GM19463 (cell line): Measurements from ENCODE around the gene GRAMD1C.
"Not testable (repeated sequence)": the region's sequence is repeated elsewhere in the genome, so short reads cannot be mapped to it uniquely, and the experiment has no call there.

Experiments
- ATAC-seq: cut with Tn5 transposase; IDR thresholded peaks from one replicate; pipeline ENCODE4 v1.9.1; 2021; ENCODE audit warnings: mild to moderate bottlenecking, moderate library complexity; ENCODE audit not compliant: unreplicated experiment

The GRAMD1C gene

DNA sequence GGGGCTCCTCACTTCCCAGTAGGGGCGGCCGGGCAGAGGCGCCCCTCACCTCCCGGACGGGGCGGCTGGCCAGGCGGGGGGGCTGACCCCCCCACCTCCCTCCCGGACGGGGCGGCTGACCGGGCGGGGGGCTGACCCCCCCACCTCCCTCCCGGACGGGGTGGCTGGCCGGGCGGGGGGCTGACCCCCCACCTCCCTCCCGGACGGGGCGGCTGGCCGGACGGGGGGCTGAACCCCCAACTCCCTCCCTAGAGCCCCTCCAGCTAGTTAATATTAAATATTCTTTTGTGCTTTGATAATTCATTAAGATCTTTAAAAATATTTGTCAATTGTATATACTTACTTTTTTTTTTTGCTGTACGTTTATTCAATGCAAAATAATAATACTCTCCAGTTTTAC lies 11.3 kb downstream of the GRAMD1C start:
- ATAC-seq, result not testable (repeated sequence)

DNA sequence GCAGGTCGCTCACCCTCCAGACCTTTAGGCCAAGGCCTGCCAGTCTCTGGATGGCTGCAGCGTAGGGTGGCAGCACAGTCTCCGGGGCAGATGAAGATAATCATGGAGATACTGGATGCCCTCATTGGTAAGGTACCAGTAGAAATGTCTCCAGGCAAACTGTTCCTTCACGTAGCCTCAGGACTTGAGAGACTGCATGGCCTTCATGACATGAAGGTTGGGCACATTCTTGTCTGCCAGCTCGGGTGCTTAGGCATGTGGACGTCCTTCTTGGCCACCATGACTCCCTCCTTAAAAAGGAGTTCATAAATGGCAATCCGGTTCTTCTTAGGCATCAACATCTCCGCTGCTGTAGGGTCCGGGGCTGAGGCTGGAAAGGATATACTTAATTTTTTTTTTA lies 11.8 kb downstream of the GRAMD1C start:
- not testable (repeated sequence) for ATAC-seq

DNA sequence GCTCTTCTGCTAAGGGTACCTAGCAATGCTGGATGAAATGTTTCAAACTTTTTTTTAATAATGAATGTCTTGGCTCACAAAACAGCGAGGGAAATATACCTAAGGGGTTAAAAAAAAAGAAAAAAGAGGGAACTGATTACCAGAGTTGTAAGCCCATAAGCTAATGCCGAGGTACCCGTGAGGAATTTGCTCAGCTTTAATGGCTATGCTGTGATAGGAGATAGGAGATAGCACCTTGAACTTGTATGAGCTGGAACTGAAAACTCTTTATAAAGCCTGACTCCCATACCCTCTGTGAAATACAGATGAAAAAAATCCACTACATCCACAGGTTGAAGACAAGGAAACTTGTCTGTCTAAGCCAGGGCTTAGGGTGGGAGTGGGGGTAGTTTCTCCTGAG lies 13.9 kb downstream of the GRAMD1C start:
- no peak for ATAC-seq

DNA sequence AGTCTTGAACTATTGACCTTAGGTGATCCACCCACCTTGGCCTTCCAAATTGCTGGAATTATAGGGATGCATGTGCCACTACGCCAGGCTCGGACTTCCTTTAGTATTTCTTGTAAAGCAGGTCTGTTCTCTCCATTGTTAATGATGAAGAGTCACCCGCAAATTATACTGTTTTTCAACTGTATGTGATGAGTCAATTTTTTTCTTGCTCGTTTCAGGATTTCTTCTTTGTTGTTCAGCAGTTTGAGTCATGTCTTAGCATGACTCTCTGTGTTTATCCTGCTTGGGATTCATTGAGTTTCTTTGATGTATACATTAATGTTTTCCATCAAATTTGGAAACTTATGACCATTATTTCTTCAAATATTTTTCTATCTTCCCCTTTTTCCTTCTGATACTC lies 28.9 kb downstream of the GRAMD1C start:
- no peak for ATAC-seq

DNA sequence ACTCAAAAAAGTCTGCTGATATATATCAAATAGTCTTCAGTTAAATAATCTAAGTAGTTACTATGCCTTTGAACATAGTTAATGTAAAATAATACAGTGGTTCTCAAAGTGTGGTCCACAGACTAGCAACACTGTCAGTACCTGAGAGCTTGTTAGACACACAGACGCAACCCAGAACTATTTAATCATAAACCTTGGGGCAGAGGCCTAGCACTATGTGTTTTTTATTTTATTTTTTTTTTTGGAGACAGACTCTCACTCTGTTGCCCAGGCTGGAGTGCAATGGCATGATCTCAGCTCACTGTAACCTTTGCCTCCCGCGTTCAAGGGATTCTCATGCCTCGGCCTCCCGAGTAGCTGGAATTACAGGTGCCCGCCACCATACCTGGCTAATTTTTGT lies 34.7 kb downstream of the GRAMD1C start:
- ATAC-seq, result no peak

DNA sequence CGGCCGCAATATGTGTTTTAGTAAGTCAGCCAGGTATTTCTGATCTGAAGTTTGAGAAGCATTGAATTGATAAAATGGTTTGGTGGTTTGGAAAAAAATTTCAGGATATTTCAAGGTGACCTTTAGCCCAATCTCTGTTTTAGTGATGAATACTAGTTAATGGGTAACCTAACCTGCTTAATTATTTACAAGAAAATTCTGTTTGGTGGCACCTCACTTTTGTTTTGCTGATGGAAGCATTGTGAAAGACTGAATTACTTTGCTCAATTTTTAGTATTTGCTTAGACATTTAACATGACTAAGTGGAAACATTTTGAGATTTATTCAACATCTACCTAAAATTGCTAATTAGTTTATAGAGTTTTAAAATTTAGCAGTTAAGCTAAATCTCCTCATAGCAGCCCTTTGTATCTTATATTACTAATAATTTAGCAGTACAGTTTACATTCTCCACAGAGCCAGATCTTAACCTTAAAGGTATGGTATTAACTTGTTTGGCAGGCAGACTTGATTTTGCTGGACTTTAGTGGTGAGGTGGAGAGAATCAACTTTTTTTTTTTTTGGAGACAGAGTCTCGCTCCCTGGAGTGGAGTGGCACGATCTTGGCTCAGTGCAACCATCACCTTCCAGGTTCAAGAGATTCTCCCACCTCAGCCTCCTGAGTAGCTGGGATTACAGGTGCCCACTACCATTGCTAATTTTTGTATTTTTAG lies 35.4 kb downstream of the GRAMD1C start:
- no peak for ATAC-seq

DNA sequence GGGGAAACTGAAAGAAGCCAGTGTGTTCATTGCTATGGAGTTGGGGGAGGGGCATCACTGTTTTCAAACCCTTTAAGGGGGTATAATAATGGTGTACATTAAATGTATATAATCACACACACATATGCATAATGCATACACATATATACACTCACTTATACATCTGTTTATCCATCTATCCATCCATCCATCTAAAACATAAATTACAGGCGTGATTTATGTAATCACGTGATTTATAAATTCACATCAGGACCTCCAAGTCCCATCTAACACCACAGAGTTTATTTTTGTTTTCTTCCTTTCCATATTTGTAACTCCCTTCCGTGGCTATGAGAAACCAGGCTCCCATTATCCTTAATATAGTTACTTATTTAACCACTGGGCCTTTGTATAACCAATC lies 39.8 kb downstream of the GRAMD1C start:
- no peak for ATAC-seq

DNA sequence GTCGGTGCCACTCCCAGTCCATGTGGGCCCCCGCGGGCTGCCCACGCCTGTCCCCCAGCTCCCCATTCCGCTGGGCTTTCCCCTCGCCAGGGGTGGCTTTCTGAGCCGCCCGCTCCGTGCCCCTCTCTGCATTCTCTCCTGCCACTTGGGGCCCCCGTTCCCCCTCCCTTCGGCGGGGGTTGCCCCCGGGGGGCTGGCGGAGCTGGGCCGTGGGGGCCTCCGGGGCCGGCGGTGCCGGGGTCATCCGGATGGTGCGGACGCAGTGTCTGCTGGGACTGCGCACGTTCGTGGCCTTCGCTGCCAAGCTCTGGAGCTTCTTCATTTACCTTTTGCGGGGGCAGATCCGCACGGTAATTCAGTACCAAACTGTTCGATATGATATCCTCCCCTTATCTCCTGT lies 46.5 kb downstream of the GRAMD1C start:
- ATAC-seq, result no peak

DNA sequence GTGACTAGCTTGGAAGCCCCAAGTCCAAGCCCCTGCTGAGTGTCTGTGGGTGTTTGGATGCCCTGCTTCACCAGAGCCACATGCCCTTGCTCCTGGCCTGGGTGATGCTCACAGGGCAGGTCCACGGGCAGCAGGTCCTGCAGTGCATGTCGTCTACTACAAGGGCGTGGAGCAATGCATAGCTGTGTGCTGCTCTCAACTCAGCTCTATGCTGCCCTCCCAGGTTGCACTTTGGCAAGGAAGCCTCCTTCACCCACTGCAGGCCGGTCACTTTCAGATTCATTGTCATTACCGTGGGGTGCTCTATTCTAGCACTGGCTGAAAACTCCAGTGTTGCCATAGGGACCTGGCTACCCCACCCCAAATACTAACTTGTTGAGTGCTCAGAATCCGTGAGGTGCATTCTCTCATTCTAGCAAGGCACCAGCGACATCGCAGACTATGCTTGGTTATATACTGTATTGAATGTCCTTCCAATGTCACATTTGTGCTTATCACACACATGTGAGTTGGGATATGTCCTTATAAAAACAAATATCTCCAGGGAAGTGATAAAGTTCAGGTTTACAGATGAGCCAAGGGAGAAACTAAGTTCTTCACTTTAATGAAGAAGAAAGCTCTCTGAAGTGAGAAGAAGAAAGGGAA lies 51.8 kb downstream of the GRAMD1C start:
- no peak for ATAC-seq

DNA sequence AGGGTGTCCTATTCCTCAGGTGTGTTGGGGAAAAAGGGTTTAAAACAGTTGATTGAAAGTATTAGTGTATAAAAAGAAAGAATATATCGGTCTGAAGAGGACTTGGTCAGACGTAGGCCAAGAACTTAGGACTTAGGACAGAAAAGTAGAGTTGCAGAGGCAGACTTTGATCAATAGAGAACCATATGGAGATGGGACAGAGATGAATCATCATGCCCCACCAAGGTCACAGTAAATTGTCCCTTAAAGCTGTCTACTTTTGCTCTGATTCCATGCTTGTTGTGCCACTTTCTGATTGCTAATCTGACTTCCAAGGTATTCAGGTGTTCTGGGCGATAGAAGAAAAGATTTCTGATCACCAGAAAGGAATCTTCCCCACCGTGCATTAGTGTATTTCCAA lies 56.3 kb downstream of the GRAMD1C start:
- no peak for ATAC-seq

DNA sequence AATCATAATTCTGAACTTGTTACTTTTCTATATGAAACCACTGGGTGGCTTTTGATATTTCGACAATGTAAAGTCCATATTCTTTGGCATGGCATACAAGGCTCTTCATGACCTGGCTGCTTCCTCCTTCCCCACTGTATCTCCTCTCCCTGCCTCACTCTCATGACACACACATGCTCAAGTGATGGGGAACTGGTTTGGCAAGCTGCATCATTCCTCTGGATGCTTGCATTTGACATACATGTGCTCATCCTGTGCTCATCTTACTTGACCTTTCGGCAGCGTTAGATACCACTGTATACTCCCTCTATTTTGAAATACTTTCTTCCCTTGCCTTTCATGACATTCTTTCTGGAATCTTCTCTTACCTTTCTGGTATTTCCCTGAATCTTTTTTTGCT lies 57.4 kb downstream of the GRAMD1C start:
- ATAC-seq, result no peak

DNA sequence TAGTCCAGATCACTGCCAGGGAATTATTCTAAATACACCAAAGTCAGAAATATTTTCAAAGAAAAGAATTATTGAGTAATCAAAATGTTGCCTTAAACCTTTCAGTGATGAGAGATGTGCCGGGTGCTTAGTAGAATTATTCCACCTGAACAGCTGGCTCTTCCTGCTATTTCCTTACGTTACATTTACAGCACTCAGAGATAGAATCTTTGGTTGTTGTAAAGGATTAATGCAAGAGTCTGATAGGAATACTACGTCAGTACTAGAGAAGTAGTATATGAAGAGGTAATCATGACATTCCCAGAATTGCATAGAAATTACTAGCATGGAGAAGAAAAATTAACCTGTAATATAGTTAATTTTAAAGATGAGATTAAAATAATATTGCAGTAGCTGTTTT lies 58.3 kb downstream of the GRAMD1C start:
- ATAC-seq, result no peak

DNA sequence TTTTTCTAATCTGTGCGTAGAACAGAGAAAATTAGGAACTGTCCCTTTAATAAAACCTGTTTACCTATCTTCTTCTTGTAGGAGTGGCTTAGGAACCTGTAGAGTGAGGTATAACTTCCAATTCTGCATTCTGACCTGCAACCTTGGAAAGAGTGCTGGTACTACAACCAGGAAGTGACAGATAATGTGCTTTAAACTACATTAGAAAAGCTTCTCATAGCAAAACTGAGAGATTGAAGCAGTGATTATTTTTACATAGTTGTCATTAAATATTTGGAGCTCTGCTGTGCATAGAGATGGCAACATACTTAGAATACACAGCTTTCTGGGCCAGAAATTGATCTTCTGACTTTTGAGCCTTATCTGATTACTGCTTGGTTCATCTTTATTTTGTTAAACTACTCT lies 58.8 kb downstream of the GRAMD1C start:
- ATAC-seq, result no peak

DNA sequence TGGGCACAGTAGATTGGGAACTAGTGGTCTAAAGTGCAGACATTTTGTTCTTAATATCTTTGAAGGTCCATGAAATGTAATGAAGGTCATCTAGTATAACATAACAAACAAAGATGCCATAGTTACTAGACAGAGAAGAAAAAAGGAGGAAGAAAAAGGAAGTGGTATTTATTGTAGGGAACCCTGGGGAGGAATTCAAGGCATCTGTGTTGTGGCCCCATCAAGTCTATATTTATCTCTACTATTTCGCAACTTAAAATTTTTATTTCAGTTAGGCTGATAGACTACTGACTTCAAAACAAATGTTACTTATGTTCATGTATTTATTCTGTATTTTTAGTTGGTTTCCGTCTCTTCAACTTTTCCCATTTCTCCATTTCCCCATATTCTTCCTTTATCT lies 60.3 kb downstream of the GRAMD1C start:
- ATAC-seq, result no peak

DNA sequence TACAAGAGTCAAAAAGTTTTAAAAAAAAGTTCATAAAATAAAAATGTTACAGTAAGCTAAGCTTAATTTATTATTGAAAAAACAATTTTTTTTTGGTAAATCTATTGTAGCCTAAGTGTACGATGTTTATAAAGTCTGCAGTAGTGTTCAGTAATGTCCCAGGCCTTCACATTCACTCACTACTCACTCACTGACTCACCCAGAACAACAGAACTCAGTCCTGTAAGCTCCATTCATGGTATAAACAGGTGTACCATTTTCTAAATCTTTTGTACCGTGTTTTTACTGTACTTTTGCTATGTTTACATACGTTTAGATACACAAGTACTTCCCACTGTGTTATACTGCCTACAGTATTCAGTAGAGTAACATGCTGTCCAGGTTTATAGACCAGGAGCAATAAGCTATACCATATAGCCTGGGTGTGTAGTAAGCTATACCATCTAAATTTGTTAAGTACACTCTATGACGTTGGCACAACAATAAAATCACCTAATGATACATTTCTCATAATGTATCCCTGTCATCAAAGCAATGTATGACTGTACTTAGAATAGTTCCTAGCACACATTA lies 68.1 kb downstream of the GRAMD1C start:
- ATAC-seq, result no peak

DNA sequence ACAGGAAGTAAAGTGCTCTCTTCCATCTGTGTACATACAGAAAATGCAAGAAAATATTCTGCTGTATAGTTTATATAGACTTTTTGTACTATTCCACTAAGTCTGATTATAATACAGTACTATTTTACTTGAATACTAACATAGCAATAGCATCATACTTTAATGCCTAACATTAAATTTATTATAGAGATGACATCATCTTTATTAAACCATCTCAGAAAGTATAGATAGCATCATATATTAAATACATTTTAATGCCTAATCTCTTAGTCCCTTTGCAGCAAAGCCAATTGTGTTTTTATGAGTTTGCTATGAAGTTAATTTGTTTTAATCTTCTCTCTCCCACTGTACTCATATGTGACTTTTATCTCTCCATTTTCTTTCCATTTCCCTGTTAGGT lies 69.5 kb downstream of the GRAMD1C start:
- no peak for ATAC-seq

DNA sequence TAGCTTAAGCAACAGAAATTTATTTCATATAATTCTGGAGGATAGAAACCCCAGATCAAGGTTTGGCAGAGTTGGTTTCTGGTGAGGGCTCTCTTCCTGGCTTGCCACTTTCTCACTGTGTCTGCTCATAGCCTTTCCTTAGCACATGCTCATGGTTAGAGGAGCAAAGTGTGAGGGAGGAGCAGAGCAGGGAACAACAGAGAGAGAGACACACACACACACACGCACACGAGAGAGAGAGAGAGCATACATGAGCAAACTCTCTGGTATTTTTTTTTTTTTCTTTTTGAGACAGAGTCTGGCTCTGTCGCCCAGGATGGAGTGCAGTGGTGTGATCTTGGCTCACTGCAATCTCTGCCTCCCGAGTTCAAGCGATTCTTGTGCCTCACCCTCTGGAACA lies 72.4 kb downstream of the GRAMD1C start:
- ATAC-seq, result no peak

DNA sequence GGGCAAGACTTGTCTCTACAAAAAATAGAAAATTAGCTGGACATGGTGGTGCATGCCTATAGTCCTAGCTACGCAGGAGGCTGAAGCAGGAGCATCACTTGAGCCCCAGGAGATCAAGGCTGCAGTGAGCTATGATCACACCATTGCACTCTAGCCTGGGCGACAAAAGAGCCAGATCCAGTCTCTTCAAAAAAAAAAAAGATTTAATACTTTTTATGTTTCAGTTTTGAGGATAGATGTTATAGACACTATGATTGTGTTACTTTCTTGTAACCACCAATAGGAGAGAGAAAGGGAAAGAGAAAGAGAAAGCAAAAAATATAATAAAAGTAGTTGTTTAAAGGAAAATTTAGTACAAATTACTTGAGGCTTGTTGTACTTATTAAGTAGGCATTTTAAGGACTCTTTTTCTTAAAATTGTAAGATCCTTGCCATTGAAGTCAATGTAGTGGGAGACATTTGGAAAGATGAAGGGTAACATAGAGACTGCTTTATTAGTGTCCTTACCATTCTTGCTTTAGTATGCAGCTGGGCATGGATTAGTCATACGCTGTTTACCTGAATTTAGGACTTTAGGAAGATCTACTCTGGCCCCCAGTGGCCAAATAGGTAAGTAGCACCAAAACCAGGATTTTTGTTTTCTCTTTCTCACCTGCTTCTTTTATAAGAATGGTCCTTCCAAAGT lies 74.1 kb downstream of the GRAMD1C start:
- peak; percentile 96 for ATAC-seq

DNA sequence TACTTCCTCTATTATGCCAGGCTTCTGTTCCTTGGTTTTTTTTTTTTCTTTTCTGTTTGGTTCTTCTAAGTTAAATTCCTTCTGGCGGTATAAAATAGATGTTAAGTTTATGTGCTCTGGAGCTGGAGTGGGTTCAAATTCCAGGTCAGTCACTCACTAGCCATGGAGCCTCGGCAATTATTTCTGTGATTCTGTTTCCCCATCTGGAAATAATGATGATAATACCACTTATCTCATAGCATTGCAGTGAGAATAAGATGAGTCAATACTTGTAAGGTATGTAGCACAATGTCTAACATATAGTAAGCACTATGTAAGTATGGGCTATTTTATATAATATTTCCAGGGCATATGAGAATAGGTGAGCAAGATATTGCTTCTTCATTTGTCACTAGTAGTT lies 76.1 kb downstream of the GRAMD1C start:
- ATAC-seq, result no peak

DNA sequence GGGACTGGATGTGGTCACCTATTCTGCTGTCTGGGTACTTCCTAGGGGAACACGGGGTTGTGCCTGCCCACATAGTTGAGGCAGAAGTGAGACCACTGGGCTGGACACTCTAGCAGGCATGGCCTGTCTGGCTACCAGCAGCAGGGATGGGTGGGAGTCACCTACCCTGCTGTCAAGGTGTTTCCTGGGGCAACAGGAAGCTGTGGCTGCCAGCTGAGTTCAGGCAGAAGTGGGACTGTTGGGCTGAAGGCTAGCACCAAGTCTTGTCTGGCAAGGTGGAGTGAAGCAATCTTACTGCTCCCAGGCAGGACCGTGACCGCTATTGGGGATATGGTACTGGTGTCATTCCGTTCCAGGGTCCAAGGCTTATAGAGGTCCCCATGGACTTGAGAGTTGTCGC lies 89.0 kb downstream of the GRAMD1C start:
- no peak for ATAC-seq

DNA sequence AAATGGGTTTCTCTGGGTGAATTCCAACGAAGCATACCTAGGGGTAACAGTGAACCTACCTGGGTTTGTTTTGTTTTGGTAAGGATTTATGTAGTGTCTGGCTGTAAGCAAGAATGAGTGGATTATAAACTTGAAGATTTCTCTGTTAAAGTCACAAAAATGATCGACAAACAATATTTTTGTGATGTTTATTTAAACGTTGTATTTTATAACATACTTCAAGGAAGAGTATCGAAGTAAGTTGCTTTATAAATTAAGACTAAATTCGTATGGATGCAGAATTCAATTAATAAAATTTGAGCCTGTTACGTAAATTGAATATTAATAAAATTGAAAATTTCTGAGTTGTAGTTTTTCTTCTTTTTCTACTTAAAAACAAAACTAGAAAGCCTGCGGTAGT lies 108.2 kb downstream of the GRAMD1C start:
- ATAC-seq, result no peak
